Measurements from ENCODE around the gene ZNF497. TPM values are rescaled to one million over a fixed set of nuclear protein-coding genes. Genes with fewer than 3 reads are reported as not detected.
A peak's percentile ranks its signal among the peaks of the same experiment; 100 is the strongest.

The ZNF497 gene
- total and polyA plus RNA-seq, 9 of the 15 experiments (the other 6 are each of a cell fraction or from before 2014, with no cell fraction given): 0.06 to 0.98 (median 0.44) TPM; not detected in 1

GRCh38 chr19:58305065-58305931 lies 57.3 kb downstream of the ZNF497 start, which contains the start of gene ERVK3-1 (continued):
- no peak for TF ChIP-seq TRIM25 (IDR thresholded peaks at IDR 0.05; ENCODE audit: borderline replicate concordance)
- TF ChIP-seq CXXC5 (CRISPR knock-in tag; IDR thresholded peaks at IDR 0.05): peak; percentile 93
- peak; percentile 98 for TF ChIP-seq ETS1 (conservative IDR thresholded peaks at IDR 0.05; ENCODE audit: control insufficient read depth, low read depth, low read length)
- no peak for TF ChIP-seq ZNF445 (CRISPR knock-in tag; IDR thresholded peaks at IDR 0.05; ENCODE audit: low read depth)
- TF ChIP-seq CBFB (CRISPR knock-in tag; IDR thresholded peaks at IDR 0.05): no peak
- TF ChIP-seq ZNF551 (CRISPR knock-in tag; IDR thresholded peaks at IDR 0.05): no peak
- 0 out of 2 replicates have a peak, but pooled peaks have one; percentile 37 for TF ChIP-seq CREB3 (tag; conservative IDR thresholded peaks at IDR 0.05; ENCODE audit: low read depth)
- no peak for TF ChIP-seq SFPQ (IDR thresholded peaks at IDR 0.05; ENCODE audit: low read depth, low read length)
- no peak for TF ChIP-seq PPARD (CRISPR knock-in tag; IDR thresholded peaks at IDR 0.05)
- 0 out of 2 replicates have a peak, but pooled peaks have one; percentile 51 for TF ChIP-seq SREBF1 (IDR thresholded peaks at IDR 0.05; ENCODE audit: borderline replicate concordance, low read depth, low read length)
- TF ChIP-seq ZNF232 (CRISPR knock-in tag; IDR thresholded peaks at IDR 0.05): no peak
- no peak for TF ChIP-seq DMBX1 (CRISPR knock-in tag; IDR thresholded peaks at IDR 0.05; ENCODE audit: borderline replicate concordance)
- TF ChIP-seq NELFE (IDR thresholded peaks at IDR 0.05; ENCODE audit: insufficient read depth, insufficient read length): no peak
- no peak for TF ChIP-seq CGGBP1 (CRISPR knock-in tag; IDR thresholded peaks at IDR 0.05)
- peak; percentile 88 for TF ChIP-seq POU5F1 (IDR thresholded peaks at IDR 0.05; ENCODE audit: borderline replicate concordance, low read depth, low read length, partially characterized antibody)
- TF ChIP-seq RBM25 (IDR thresholded peaks at IDR 0.05; ENCODE audit: low read depth, low read length, severe bottlenecking): no peak
- no peak for TF ChIP-seq PTBP1 (IDR thresholded peaks at IDR 0.05; ENCODE audit: low read depth, low read length)
- TF ChIP-seq GTF2E2 (tag; IDR thresholded peaks at IDR 0.05): peak; percentile 96
- no peak for TF ChIP-seq SMAD2 (IDR thresholded peaks at IDR 0.05; ENCODE audit: low read depth, low read length)
- no peak for TF ChIP-seq ZNF146 (CRISPR knock-in tag; IDR thresholded peaks at IDR 0.05; ENCODE audit: unreplicated experiment)
- peak; percentile 56; the same call in 1 of the 2 replicates for TF ChIP-seq RB1 (IDR thresholded peaks at IDR 0.05; ENCODE audit: low read depth)

Measured in K562 (cell line).